Stimulated activated naive CD8-positive, alpha-beta T cell treated with anti-CD3 and anti-CD28 coated beads, Interleukin-15, amount 100 ng/mL, for 72 hours (primary cell): ENCODE data around the gene OSBPL10.
"Not testable (repeated sequence)": the region's sequence is repeated elsewhere in the genome, so short reads cannot be mapped to it uniquely, and the experiment has no call there.

Experiments
- ATAC-seq: fragments of 150-1000 bp; cut with Tn5 transposase; 2 replicates; pipeline ENCODE4 v1.10.0; 2021; ENCODE audit warnings: mild to moderate bottlenecking, moderate library complexity
- DNase-seq, 2 donors: peaks; one replicate each; pipeline ENCODE4 v3.0.0; 2021 to 2022
- H3K27ac Mint-ChIP-seq, 2 donors: one replicate each; pipeline ENCODE4 v1.8.0; 2022; ENCODE audit warnings: mild to moderate bottlenecking in 2 of 2, mixed read lengths in 2 of 2, moderate library complexity in 2 of 2
- H3K27me3 Mint-ChIP-seq: one replicate; pipeline ENCODE4 v1.8.0; 2022; ENCODE audit warnings: mixed read lengths
- H3K4me1 Mint-ChIP-seq: one replicate; pipeline ENCODE4 v1.8.0; 2022; ENCODE audit warnings: mild to moderate bottlenecking, mixed read lengths
- H3K4me3 Mint-ChIP-seq, 2 donors: one replicate each; pipeline ENCODE4 v1.8.0; 2022; ENCODE audit warnings: mild to moderate bottlenecking in 2 of 2, mixed read lengths in 2 of 2, moderate library complexity in 1 of 2
- H3K9me3 Mint-ChIP-seq, 2 donors: one replicate each; pipeline ENCODE4 v1.8.0; 2022; ENCODE audit warnings: mixed read lengths in 2 of 2

Gene OSBPL10

GRCh38 chr3:32000877-32001276, 19.8 kb upstream of the OSBPL10 start:
- ATAC-seq: no peak
- no peak for DNase-seq
- Mint-ChIP-seq H3K4me1 (peaks cover 10% of the 10 kb centered on the region), H3K9me3 (no peaks in the 10 kb centered on the region), H3K27me3 (peaks cover 36% of the 10 kb centered on the region), H3K4me3 (no peak overlapping the region), H3K27ac (no peak overlapping the region)

GRCh38 chr3:31999907-32000439, 18.9 kb upstream of the OSBPL10 start:
- Mint-ChIP-seq H3K27me3 (peaks cover 36% of the 10 kb centered on the region), H3K27ac (no peak overlapping the region), H3K4me3 (no peak overlapping the region), H3K9me3 (no peaks in the 10 kb centered on the region), H3K4me1 (peaks cover 10% of the 10 kb centered on the region)
- DNase-seq: no peak
- ATAC-seq: no peak

GRCh38 chr3:31997500-31997899, 16.4 kb upstream of the OSBPL10 start:
- Mint-ChIP-seq H3K4me3 (no peak overlapping the region), H3K27me3 (peaks cover 19% of the 10 kb centered on the region), H3K27ac (no peak overlapping the region), H3K9me3 (peaks cover 0 to 7% of the 10 kb centered on the region in 2 donors), H3K4me1 (no peaks in the 10 kb centered on the region)
- no peak for ATAC-seq
- DNase-seq: no peak

GRCh38 chr3:31996195-31996594, 15.1 kb upstream of the OSBPL10 start:
- Mint-ChIP-seq H3K4me1 (no peaks in the 10 kb centered on the region), H3K9me3 (peaks cover 0 to 7% of the 10 kb centered on the region in 2 donors), H3K27me3 (peaks cover 18% of the 10 kb centered on the region), H3K27ac (no peak overlapping the region), H3K4me3 (no peak overlapping the region)
- DNase-seq: no peak
- ATAC-seq: peak; percentile 75

GRCh38 chr3:31995026-31995425, 14.0 kb upstream of the OSBPL10 start:
- H3K4me1 Mint-ChIP-seq, ATAC-seq, H3K9me3 Mint-ChIP-seq, DNase-seq, H3K4me3 Mint-ChIP-seq, H3K27ac Mint-ChIP-seq: not testable (repeated sequence)
- peaks cover 18% of the 10 kb centered on the region for H3K27me3 Mint-ChIP-seq

GRCh38 chr3:31993843-31994242, 12.8 kb upstream of the OSBPL10 start:
- Mint-ChIP-seq H3K9me3 (peaks cover 0 to 7% of the 10 kb centered on the region in 2 donors), H3K27me3 (peaks cover 16% of the 10 kb centered on the region), H3K4me3 (no peak overlapping the region), H3K27ac (no peak overlapping the region), H3K4me1 (no peaks in the 10 kb centered on the region)
- no peak for DNase-seq
- ATAC-seq: no peak

- H3K4me3 Mint-ChIP-seq, ATAC-seq, DNase-seq, H3K27ac Mint-ChIP-seq, H3K27me3 Mint-ChIP-seq, H3K4me1 Mint-ChIP-seq, H3K9me3 Mint-ChIP-seq: not testable (repeated sequence)
Measured at GRCh38 chr3:31992995-31993394, 11.9 kb upstream of the OSBPL10 start.

GRCh38 chr3:31988271-31988670, 7.2 kb upstream of the OSBPL10 start:
- DNase-seq (no peak), ATAC-seq (no peak)
- peaks cover 3% of the 10 kb centered on the region for H3K27me3 Mint-ChIP-seq
- H3K4me3 Mint-ChIP-seq: no peak overlapping the region
- no peaks in the 10 kb centered on the region for H3K4me1 Mint-ChIP-seq
- no peaks in the 10 kb centered on the region for H3K9me3 Mint-ChIP-seq
- no peak overlapping the region for H3K27ac Mint-ChIP-seq

GRCh38 chr3:31985831-31986230, 4.8 kb upstream of the OSBPL10 start:
- ATAC-seq (no peak), DNase-seq (no peak)
- Mint-ChIP-seq H3K27ac (no peak overlapping the region), H3K9me3 (no peaks in the 10 kb centered on the region), H3K4me1 (peaks cover 7% of the 10 kb centered on the region), H3K27me3 (peaks cover 25% of the 10 kb centered on the region), H3K4me3 (no peak overlapping the region)

- ATAC-seq (no peak), DNase-seq (no peak)
- H3K4me3 Mint-ChIP-seq: no peak overlapping the region
- H3K27me3 Mint-ChIP-seq: peaks cover 39% of the 10 kb centered on the region
- H3K4me1 Mint-ChIP-seq: peaks cover 19% of the 10 kb centered on the region
- no peaks in the 10 kb centered on the region for H3K9me3 Mint-ChIP-seq
- H3K27ac Mint-ChIP-seq: peak overlapping the region in 1 of 2 donors; percentile 67
Measured at GRCh38 chr3:31984321-31984720, 3.3 kb upstream of the OSBPL10 start.

- H3K4me3 Mint-ChIP-seq: peak overlapping the region; percentile 69 to 89
- peaks cover 75% of the 10 kb centered on the region for H3K27me3 Mint-ChIP-seq
- H3K9me3 Mint-ChIP-seq: peaks cover 0 to 3% of the 10 kb centered on the region in 2 donors
- peak; percentile 44 to 53 for DNase-seq
- H3K4me1 Mint-ChIP-seq: peaks cover 31% of the 10 kb centered on the region
- ATAC-seq: peak; percentile 79
- no peak overlapping the region for H3K27ac Mint-ChIP-seq
Measured at GRCh38 chr3:31980530-31981205, 394 bp downstream of the OSBPL10 start.

- Mint-ChIP-seq H3K27ac (peak overlapping the region in 1 of 2 donors; percentile 9), H3K4me1 (peaks cover 31% of the 10 kb centered on the region), H3K9me3 (peaks cover 0 to 3% of the 10 kb centered on the region in 2 donors), H3K27me3 (peaks cover 90% of the 10 kb centered on the region), H3K4me3 (peak overlapping the region; percentile 58 to 69)
- ATAC-seq (peak; percentile 57), DNase-seq (peak in 1 of 2 donors; percentile 3)
Measured at GRCh38 chr3:31979001-31979697, 1.9 kb downstream of the OSBPL10 start.

GRCh38 chr3:31978553-31978952, 2.5 kb downstream of the OSBPL10 start:
- Mint-ChIP-seq H3K27ac (peak overlapping the region in 1 of 2 donors; percentile 66), H3K9me3 (peaks cover 0 to 3% of the 10 kb centered on the region in 2 donors), H3K4me1 (peaks cover 31% of the 10 kb centered on the region), H3K27me3 (peaks cover 93% of the 10 kb centered on the region), H3K4me3 (peak overlapping the region; percentile 58 to 69)
- ATAC-seq (no peak), DNase-seq (no peak)

GRCh38 chr3:31977736-31978135, 3.3 kb downstream of the OSBPL10 start:
- peaks cover 31% of the 10 kb centered on the region for H3K4me1 Mint-ChIP-seq
- ATAC-seq (no peak), DNase-seq (no peak)
- H3K27ac Mint-ChIP-seq: no peak overlapping the region
- peaks cover 0 to 3% of the 10 kb centered on the region in 2 donors for H3K9me3 Mint-ChIP-seq
- peaks cover 84% of the 10 kb centered on the region for H3K27me3 Mint-ChIP-seq
- no peak overlapping the region for H3K4me3 Mint-ChIP-seq

- ATAC-seq (no peak), DNase-seq (no peak)
- H3K4me3 Mint-ChIP-seq: no peak overlapping the region
- H3K4me1 Mint-ChIP-seq: peaks cover 24% of the 10 kb centered on the region
- peaks cover 70% of the 10 kb centered on the region for H3K27me3 Mint-ChIP-seq
- H3K27ac Mint-ChIP-seq: no peak overlapping the region
- H3K9me3 Mint-ChIP-seq: peaks cover 0 to 3% of the 10 kb centered on the region in 2 donors
Measured at GRCh38 chr3:31976302-31976701, 4.8 kb downstream of the OSBPL10 start.

GRCh38 chr3:31974964-31975363, 6.1 kb downstream of the OSBPL10 start:
- ATAC-seq (no peak), DNase-seq (no peak)
- Mint-ChIP-seq H3K27me3 (peaks cover 60% of the 10 kb centered on the region), H3K4me3 (no peak overlapping the region), H3K27ac (no peak overlapping the region), H3K9me3 (peaks cover 0 to 3% of the 10 kb centered on the region in 2 donors), H3K4me1 (peaks cover 16% of the 10 kb centered on the region)
